ENCODE measurements around the gene C14orf119. TPM values are rescaled to one million over a fixed set of nuclear protein-coding genes. Genes with fewer than 3 reads are reported as not detected.

C14orf119 gene
- total RNA-seq, 1 experiment from 2014 or later: 54.5 TPM

- H3K27me3 ChIP-seq (replicated peaks; ENCODE audit: insufficient read depth, low read depth, low read length, poor library complexity): no peaks in the 10 kb centered on the region
- no TSS peak for BruUV-seq (replicated peaks)
- no peaks in the 10 kb centered on the region for H3K4me1 ChIP-seq (ENCODE audit: insufficient read depth, low read length, poor library complexity, severe bottlenecking)
- no peak for DNase-seq (ENCODE audit: low spot score)
- TF ChIP-seq EZH2 (IDR thresholded peaks at IDR 0.05; ENCODE audit: borderline replicate concordance, low read depth, low read length, poor library complexity, severe bottlenecking) (no peak), CTCF (conservative IDR thresholded peaks at IDR 0.05; ENCODE audit: low read depth, low read length) (no peak)
- intact Hi-C loops (cut with micrococcal nuclease; ENCODE audit: unreplicated experiment): no loop called here
- H3K9me3 ChIP-seq (ENCODE audit: low read depth, low read length, poor library complexity, severe bottlenecking): no peaks in the 10 kb centered on the region
- no peak overlapping the region for H3K4me3 ChIP-seq (ENCODE audit: low read depth, low read length, poor library complexity, severe bottlenecking)
- H3K36me3 ChIP-seq (ENCODE audit: insufficient read depth, low read length, poor library complexity, severe bottlenecking): peaks cover 94% of the 10 kb centered on the region
- H3K27ac ChIP-seq (ENCODE audit: low read depth, low read length, poor library complexity, severe bottlenecking): no peak overlapping the region
- POLR2A ChIA-PET (ENCODE audit: low non-redundant PET): no interaction called here
- CTCF ChIA-PET: interaction anchor here (2.8 kb wide), 1 partner anchor 10 kb away, joined by 16 read pairs; no protein-coding TSS in a partner anchor
These were observed 16.6 kb upstream of the C14orf119 start for GRCh38 chr14:23078692-23079116.

- no peak for DNase-seq (ENCODE audit: low spot score)
- no peaks in the 10 kb centered on the region for H3K9me3 ChIP-seq (ENCODE audit: low read depth, low read length, poor library complexity, severe bottlenecking)
- intact Hi-C loops (cut with micrococcal nuclease; ENCODE audit: unreplicated experiment): no loop called here
- CTCF ChIA-PET: no interaction called here
- peaks cover 96% of the 10 kb centered on the region for H3K36me3 ChIP-seq (ENCODE audit: insufficient read depth, low read length, poor library complexity, severe bottlenecking)
- BruUV-seq (replicated peaks): no TSS peak
- no peaks in the 10 kb centered on the region for H3K4me1 ChIP-seq (ENCODE audit: insufficient read depth, low read length, poor library complexity, severe bottlenecking)
- POLR2A ChIA-PET (ENCODE audit: low non-redundant PET): no interaction called here
- H3K27ac ChIP-seq (ENCODE audit: low read depth, low read length, poor library complexity, severe bottlenecking): no peak overlapping the region
- no peak overlapping the region for H3K4me3 ChIP-seq (ENCODE audit: low read depth, low read length, poor library complexity, severe bottlenecking)
- TF ChIP-seq CTCF (conservative IDR thresholded peaks at IDR 0.05; ENCODE audit: low read depth, low read length): no peak
- TF ChIP-seq EZH2 (IDR thresholded peaks at IDR 0.05; ENCODE audit: borderline replicate concordance, low read depth, low read length, poor library complexity, severe bottlenecking): no peak
- no peaks in the 10 kb centered on the region for H3K27me3 ChIP-seq (replicated peaks; ENCODE audit: insufficient read depth, low read depth, low read length, poor library complexity)
These were observed 15.6 kb upstream of the C14orf119 start for GRCh38 chr14:23079716-23080115.

GRCh38 chr14:23080474-23080873, 14.8 kb upstream of the C14orf119 start:
- no peak overlapping the region for H3K27ac ChIP-seq (ENCODE audit: low read depth, low read length, poor library complexity, severe bottlenecking)
- H3K9me3 ChIP-seq (ENCODE audit: low read depth, low read length, poor library complexity, severe bottlenecking): no peaks in the 10 kb centered on the region
- ChIA-PET CTCF (no interaction called here), POLR2A (ENCODE audit: low non-redundant PET) (interaction anchor here (0.7 kb wide), 1 partner anchor 220 kb away, joined by 3 read pairs; no protein-coding TSS in a partner anchor)
- intact Hi-C loops (cut with micrococcal nuclease; ENCODE audit: unreplicated experiment): no loop called here
- no peaks in the 10 kb centered on the region for H3K27me3 ChIP-seq (replicated peaks; ENCODE audit: insufficient read depth, low read depth, low read length, poor library complexity)
- BruUV-seq (replicated peaks): no TSS peak
- DNase-seq (ENCODE audit: low spot score): no peak
- H3K4me3 ChIP-seq (ENCODE audit: low read depth, low read length, poor library complexity, severe bottlenecking): no peak overlapping the region
- TF ChIP-seq CTCF (conservative IDR thresholded peaks at IDR 0.05; ENCODE audit: low read depth, low read length) (no peak), EZH2 (IDR thresholded peaks at IDR 0.05; ENCODE audit: borderline replicate concordance, low read depth, low read length, poor library complexity, severe bottlenecking) (no peak)
- H3K36me3 ChIP-seq (ENCODE audit: insufficient read depth, low read length, poor library complexity, severe bottlenecking): peaks cover 96% of the 10 kb centered on the region
- no peaks in the 10 kb centered on the region for H3K4me1 ChIP-seq (ENCODE audit: insufficient read depth, low read length, poor library complexity, severe bottlenecking)

All from A673 (cell line).